Tracheal epithelial cell (primary cell): ENCODE measurements around the gene CWF19L1. TPM values are rescaled to one million over a fixed set of nuclear protein-coding genes. Genes with fewer than 3 reads are reported as not detected.

Experiments used
- total RNA-seq: library from RNA; depleted of rRNA; stranded (reverse); fragments of >200 nt; gene quantifications from 2 replicates; pipeline ENCODE4 v1.2.1, GENCODE V29; 2014

The CWF19L1 gene
- total RNA-seq, result 24.1 and 30.1 TPM in 2 replicates

DNA sequence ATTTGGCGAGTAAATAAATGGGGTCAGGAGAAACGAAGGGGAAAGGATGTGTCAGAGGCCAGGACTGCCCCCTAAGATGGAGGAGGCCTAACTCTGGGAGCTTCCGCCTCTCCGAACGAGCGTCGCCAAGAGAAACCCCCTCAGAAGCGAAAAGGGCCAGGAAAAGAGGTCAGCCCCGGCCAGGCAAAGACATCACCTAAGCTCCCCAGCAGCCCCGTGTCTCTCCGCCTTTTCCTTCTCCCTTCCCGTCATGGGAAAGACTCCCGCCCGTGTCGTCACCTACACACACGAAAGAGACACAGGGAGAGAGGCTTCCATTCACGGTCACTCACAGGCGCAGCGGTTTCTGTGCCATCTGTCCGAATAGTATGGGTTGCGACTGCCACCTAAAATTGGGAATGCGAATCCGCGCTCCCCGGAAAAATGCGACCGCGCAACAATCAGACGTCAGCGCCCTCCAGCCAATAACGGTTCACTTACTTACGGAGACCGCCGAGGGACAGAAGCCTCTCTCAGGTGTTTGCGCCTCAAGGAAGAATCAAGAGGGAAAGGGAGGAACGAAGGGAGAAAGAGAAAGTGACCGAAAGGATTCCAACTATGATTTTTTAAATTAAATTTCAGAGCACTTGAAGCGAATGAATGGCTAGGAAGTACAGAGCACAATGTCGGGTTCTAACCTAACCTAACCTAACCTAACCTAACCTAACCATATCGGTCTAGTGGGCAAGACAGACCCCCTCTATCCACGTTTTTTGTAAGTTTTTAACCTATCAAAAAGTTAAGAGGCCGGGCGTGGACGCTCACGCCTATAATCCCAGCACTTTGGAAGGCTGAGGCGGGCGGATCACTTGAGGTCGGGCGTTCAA lies at the start of gene CWF19L1:
TSS of gene CWF19L1 (minus strand) at position 400 of the 866 bp plus-strand sequence. CDS start at position 355, 45 bp downstream.

DNA sequence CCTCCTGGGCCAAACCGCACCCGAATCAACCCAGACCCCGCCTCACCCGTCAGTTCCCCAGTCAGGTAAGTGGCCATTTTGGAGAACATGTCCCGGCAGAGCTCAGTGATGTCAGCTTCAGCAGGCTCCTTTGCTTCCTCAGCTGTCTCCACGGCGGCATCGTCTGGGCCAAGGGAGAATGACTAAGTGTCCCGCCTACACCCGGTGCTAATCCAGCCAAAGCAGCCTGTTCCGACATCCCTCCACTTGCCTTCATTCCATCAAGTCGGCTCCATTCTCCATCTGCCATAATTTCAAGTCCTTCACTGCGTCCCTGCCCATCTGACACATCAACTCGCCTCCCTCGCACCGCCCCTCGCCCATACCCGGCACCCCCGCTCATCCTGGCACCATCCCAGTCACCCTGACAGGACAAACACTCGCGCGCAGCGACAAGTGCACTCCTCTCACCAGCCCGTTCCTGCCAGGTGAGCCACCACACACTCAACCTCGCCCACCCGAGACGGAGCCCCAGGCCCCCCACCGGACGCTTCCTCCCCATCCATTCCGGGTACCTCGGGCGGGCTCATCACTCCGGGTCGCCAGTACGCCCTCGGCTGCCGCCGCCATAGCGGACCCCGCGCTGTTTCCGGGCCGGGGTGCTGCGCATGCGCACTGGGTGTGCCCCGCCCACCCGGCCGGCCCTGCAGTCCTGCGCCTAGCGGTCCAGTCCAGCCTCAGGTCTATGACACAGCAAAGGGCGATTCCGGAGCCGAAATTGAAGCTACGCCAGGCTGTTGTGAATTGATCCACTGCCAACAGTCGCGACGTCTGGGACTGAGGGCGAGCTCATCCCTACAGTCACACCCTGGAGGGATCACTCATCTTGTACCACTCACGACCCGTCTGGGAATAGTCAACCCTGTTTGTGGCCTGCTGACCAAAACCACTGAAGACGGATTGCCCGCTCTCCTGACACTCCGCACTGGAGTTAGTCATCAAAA lies 18.9 kb upstream of the CWF19L1 start, which contains the start of gene BLOC1S2:
TSS of gene BLOC1S2 (minus strand) at position 630 of the 983 bp plus-strand sequence. CDS start at position 609, 21 bp downstream.

DNA sequence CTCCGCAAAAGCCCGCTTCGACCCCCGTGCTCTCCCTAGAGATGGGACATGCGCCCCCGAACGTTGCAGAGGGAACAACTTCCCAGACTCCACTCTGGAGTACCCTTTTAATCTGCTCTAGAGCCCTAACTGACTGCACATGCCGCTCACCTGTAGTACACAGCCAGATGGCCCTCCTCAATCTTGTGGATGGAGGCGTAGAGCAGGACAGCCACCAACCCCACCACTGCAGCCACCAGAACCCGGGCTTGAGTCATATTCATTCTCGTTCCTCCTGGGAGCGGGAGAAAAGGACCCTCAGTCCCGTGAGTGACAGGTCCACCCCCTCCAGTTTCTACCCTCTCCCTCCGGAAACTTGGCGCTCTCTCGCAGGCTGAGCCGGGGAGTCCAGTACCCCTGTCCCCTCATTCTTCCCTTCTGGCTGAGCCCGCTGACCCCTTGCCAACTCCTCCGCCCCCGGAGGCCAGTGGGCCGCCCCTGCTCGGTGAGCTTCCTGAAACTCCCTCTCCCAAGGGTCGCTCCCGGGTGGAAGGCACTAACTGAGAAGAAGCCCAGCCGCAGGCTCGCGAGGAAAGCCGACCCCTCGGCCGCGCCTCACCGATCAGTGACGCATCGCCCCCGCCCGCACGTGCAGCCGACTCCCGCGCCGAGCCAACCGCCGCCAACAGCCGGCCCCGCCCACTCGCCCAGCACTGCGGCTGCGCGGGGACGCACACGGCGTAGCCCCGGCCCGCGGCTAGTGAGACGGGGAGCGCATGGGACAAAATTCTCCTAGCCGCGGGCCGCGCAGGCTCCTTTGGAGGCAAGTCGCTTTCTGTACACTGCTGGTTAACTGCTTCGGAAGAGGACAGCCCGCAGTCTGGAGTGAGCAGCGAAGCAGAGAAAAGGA lies 81.8 kb downstream of the CWF19L1 start, which contains the start of gene ERLIN1:
TSS of gene ERLIN1 (minus strand) at position 666 of the 889 bp plus-strand sequence. CDS start at position 263, 403 bp downstream.

Other genes starting within 250 kb of the CWF19L1 start
- not detected in 2 replicates for gene CPN1, start 185.8 kb downstream of the CWF19L1 start, total RNA-seq
- 28.2 and 51.6 TPM in 2 replicates for gene ERLIN1, start 81.6 kb downstream of the CWF19L1 start, total RNA-seq
- gene CHUK, start 38.0 kb downstream of the CWF19L1 start, total RNA-seq, result 22.6 and 29.4 TPM in 2 replicates
- gene BLOC1S2, start 19.0 kb upstream of the CWF19L1 start, total RNA-seq, result 60.7 and 99.1 TPM in 2 replicates
- not detected in 2 replicates for gene PKD2L1, start 62.6 kb upstream of the CWF19L1 start, total RNA-seq
- 353 and 681 TPM in 2 replicates for gene SCD, start 79.6 kb upstream of the CWF19L1 start, total RNA-seq
- not detected in 2 replicates for gene WNT8B, start 195.4 kb upstream of the CWF19L1 start, total RNA-seq